HepG2 (cell line): Measurements from ENCODE around the gene ALMS1. TPM values are rescaled to one million over a fixed set of nuclear protein-coding genes. Genes with fewer than 3 reads are reported as not detected.
"Not testable (repeated sequence)": the region's sequence is repeated elsewhere in the genome, so short reads cannot be mapped to it uniquely, and the experiment has no call there.

Experiments
- ATAC-seq: fragments of 200-7000 bp; cut with Tn5 transposase; 3 replicates; pipeline ENCODE4 v1.9.1; 2020; ENCODE audit warnings: mild to moderate bottlenecking, moderate library complexity
- BruUV-seq: library from RNA; stranded (reverse); fragments of 400-500 nt; replicated peaks from 2 replicates; lab custom pipeline; 2021; lab: Mats Ljungman, UMichigan
- CTCF ChIA-PET: fragments of 300-600 bp; formaldehyde crosslinking; extraction: SDS; loops from one replicate; lab custom pipeline; 2021; ENCODE audit warnings: low total read pairs, inconsistent platforms, low intra/inter-chr PET ratio; lab: Yijun Ruan, JAX
- POLR2A ChIA-PET: fragments of 350-600 bp; sonication (Branson Sonifier 250); formaldehyde crosslinking; loops from one replicate; lab custom pipeline; 2020; ENCODE audit warnings: antibody characterized with exemption, inconsistent platforms; lab: Yijun Ruan, JAX
- DNase-seq: peaks from one replicate; pipeline ENCODE4 v3.0.0-alpha.2; 2015; ENCODE audit warnings: low spot score
- FAIRE-seq: peaks from 3 replicates; lab custom pipeline; 2011; peaks lifted over from hg19 to GRCh38; lab: Jason Lieb, UNC
- H2AFZ ChIP-seq: one replicate; pipeline ENCODE4 v1.6.1; 2011; ENCODE audit warnings: low read length, inconsistent platforms
- H3K27ac ChIP-seq: fragments of 300-600 bp; 3 replicates; pipeline ENCODE4 v1.8.0; 2011; ENCODE audit warnings: mixed run types, mild to moderate bottlenecking, mixed read lengths, low read length, inconsistent platforms; ENCODE audit not compliant: insufficient read depth; ENCODE audit errors: extremely low read length
- H3K27me3 ChIP-seq, 2 experiments: fragments of 200-600 bp in 1 of 2; 2 replicates in 1 of 2; 3 replicates in 1 of 2; pipeline versions ENCODE4 v1.6.0 to v1.8.0; 2011; ENCODE audit warnings: low read length in 2 of 2, mild to moderate bottlenecking in 2 of 2, moderate library complexity in 2 of 2, inconsistent platforms in 1 of 2; ENCODE audit not compliant: insufficient read depth in 2 of 2, control insufficient read depth in 1 of 2
- H3K36me3 ChIP-seq, 2 experiments: fragments of 200-600 bp in 1 of 2; replicated peaks in 1 of 2; 2 replicates in 1 of 2; 3 replicates in 1 of 2; pipeline versions ENCODE4 v1.5.1 to v1.8.0; 2011; ENCODE audit warnings: low read length in 2 of 2, inconsistent platforms in 1 of 2; ENCODE audit not compliant: insufficient read depth in 2 of 2, control insufficient read depth in 1 of 2
- H3K4me1 ChIP-seq: 2 replicates; pipeline ENCODE4 v1.5.1; 2012; ENCODE audit warnings: low read length, inconsistent platforms; ENCODE audit not compliant: insufficient read depth
- H3K4me2 ChIP-seq: 2 replicates; pipeline ENCODE4 v1.6.0; 2011; ENCODE audit warnings: low read depth, low read length, inconsistent platforms
- H3K4me3 ChIP-seq, 3 experiments: fragments of 200-600 bp in 1 of 3; sonication (generic), shearing (Covaris generic) in 1 of 3; replicated peaks in 1 of 3; 2 replicates each; pipeline ENCODE4 v1.5.1; 2011 to 2016; ENCODE audit warnings: low read length in 3 of 3, inconsistent platforms in 2 of 3, low read depth in 2 of 3, mild to moderate bottlenecking in 2 of 3, control low read depth in 1 of 3, mixed read lengths in 1 of 3; ENCODE audit not compliant: insufficient read depth in 1 of 3
- H3K79me2 ChIP-seq: one replicate; pipeline ENCODE4 v1.6.1; 2011; ENCODE audit warnings: low read length, inconsistent platforms; ENCODE audit not compliant: insufficient read depth
- H3K9ac ChIP-seq: 2 replicates; pipeline ENCODE4 v1.6.0; 2011; ENCODE audit warnings: mild to moderate bottlenecking, low read depth, low read length, inconsistent platforms; ENCODE audit not compliant: insufficient read depth
- H3K9me3 ChIP-seq: 2 replicates; pipeline ENCODE4 v1.5.1; 2012; ENCODE audit warnings: mild to moderate bottlenecking, low read length
- H4K20me1 ChIP-seq: 2 replicates; pipeline ENCODE4 v1.6.0; 2011; ENCODE audit warnings: inconsistent platforms, mild to moderate bottlenecking, low read length, moderate library complexity; ENCODE audit not compliant: insufficient read depth
- BRF2 ChIP-seq: sonication (generic); formaldehyde crosslinking; IDR thresholded peaks from 2 replicates; pipeline ENCODE4 v1.8.1; 2022; ENCODE audit warnings: mild to moderate bottlenecking, missing genetic modification reagents
- MAF1 ChIP-seq: sonication (generic); formaldehyde crosslinking; IDR thresholded peaks from 2 replicates; pipeline ENCODE4 v1.5.0; 2020; ENCODE audit warnings: missing genetic modification reagents, borderline replicate concordance
- RFX1 ChIP-seq: fragments of 450-650 bp; IDR thresholded peaks from 2 replicates; pipeline ENCODE4 v1.6.1; 2017
- TARDBP ChIP-seq: sonication (generic); formaldehyde crosslinking; IDR thresholded peaks from 2 replicates; pipeline ENCODE4 v1.8.0; 2022; ENCODE audit warnings: mild to moderate bottlenecking, missing genetic modification reagents
- WGBS: methylation state at CpG from one replicate; pipeline ENCODE4 v1.1.6; 2017; ENCODE audit warnings: low lambda C conversion rate; 5-methylcytosine and 5-hydroxymethylcytosine counted together
- in situ Hi-C: cut with HindIII; loops from 2 replicates; pipeline ENCODE4 v1.10.0; 2017; ENCODE audit warnings: low pct_unique_long_range_greater_than_20kb; ENCODE audit not compliant: extremely low pct_ligation_motif_present
- intact Hi-C: fragments of 100-400 bp; cut with micrococcal nuclease; formaldehyde crosslinking; loops from one replicate; pipeline ENCODE4 v1.10.0; 2022; ENCODE audit not compliant: unreplicated experiment
- polyA plus RNA-seq, 8 experiments: library from polyadenylated mRNA; depleted of rRNA in 3 of 8; stranded (reverse) in 7 of 8; unstranded in 1 of 8; fragments of >200 nt; fragmentation: Illumina TruSeq in 4 of 8; extraction: Trizol in 4 of 8; gene quantifications; 2 replicates each; pipeline versions ENCODE4 v1.2.1 to v1.2.3, GENCODE V29; 2011 to 2016; ENCODE audit warnings: low read depth in 4 of 8, missing spikeins in 1 of 8, mixed read lengths in 1 of 8; ENCODE audit not compliant: insufficient read depth in 1 of 8
- total RNA-seq, 5 experiments: library from RNA; depleted of rRNA; stranded (reverse); fragments of >200 nt; fragmentation: Illumina TruSeq; extraction: Trizol; gene quantifications; 2 replicates each; pipeline ENCODE4 v1.2.3, GENCODE V29; 2016; ENCODE audit warnings: low read depth in 1 of 5

Gene ALMS1
- total and polyA plus RNA-seq, 2 of the 13 experiments (the other 11 are each of a cell fraction or from before 2014, with no cell fraction given) = 12.9 to 21.2 TPM

- BruUV-seq = no TSS peak
- Histone ChIP-seq H4K20me1 (no peaks in the 10 kb centered on the region), H3K4me2 (no peak overlapping the region), H3K9me3 (peaks cover 10% of the 10 kb centered on the region; the same call in 1 of the 2 replicates), H3K79me2 (no peaks in the 10 kb centered on the region), H3K4me1 (no peaks in the 10 kb centered on the region), H3K9ac (no peak overlapping the region), H3K27me3 (no peaks in the 10 kb centered on the region), H3K36me3 (peaks cover 3 to 15% of the 10 kb centered on the region in 2 experiments; a peak in 3 of 5 replicates), H2AFZ (no peak overlapping the region), H3K4me3 (no peak overlapping the region), H3K27ac (no peak overlapping the region)
- WGBS = 96% methylated on average over 6 of the region's 6 CpGs
- DNase-seq (no peak), ATAC-seq (no peak), FAIRE-seq (no peak)
- in situ Hi-C loops (no loop called here), intact Hi-C loops (no loop called here)
- TF ChIP-seq RFX1 = no peak
- TF ChIP-seq TARDBP (CRISPR knock-in tag) = no peak
- no peak for TF ChIP-seq BRF2 (CRISPR knock-in tag)
- no peak for TF ChIP-seq MAF1 (CRISPR knock-in tag)
- ChIA-PET POLR2A (no interaction called here), CTCF (no interaction called here)
Measured at GRCh38 chr2:73536133-73536840, 150.7 kb downstream of the ALMS1 start.

DNA sequence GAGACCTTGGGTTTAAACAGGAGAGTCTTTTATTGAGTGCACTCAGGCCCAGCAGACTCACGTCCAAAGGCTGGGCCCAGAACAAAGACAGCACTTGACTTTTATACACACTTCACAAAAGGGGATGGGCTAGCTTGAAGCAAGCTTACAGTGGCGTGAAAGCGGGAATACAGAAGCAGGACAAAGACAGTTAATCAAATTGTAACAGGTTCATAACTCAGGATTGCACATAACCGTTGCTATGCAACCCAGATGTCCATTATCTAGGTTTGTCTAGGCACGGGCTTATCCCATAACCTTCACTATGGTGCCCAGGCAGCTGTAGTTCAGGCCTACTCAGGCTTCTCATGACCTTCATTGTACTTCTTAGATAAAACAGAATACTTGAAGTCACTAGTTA, 175.2 kb downstream of the ALMS1 start:
- H3K36me3 ChIP-seq, H3K4me1 ChIP-seq, H3K79me2 ChIP-seq, H3K9ac ChIP-seq, H3K27ac ChIP-seq, H3K27me3 ChIP-seq, CTCF ChIA-PET, POLR2A ChIA-PET, H3K4me3 ChIP-seq, H3K9me3 ChIP-seq, ATAC-seq, H4K20me1 ChIP-seq, BruUV-seq, H3K4me2 ChIP-seq, in situ Hi-C loops, H2AFZ ChIP-seq, DNase-seq, FAIRE-seq: not testable (repeated sequence)
- intact Hi-C loops = loop anchor here (1.0 kb wide), 1 partner anchor 44 kb away; no protein-coding TSS in a partner anchor
- WGBS = 90% methylated on average over 5 of the region's 5 CpGs
